BJ (cell line): ENCODE data around the gene CCDC88C. TPM values are rescaled to one million over a fixed set of nuclear protein-coding genes. Genes with fewer than 3 reads are reported as not detected.
"Not testable (repeated sequence)": the region's sequence is repeated elsewhere in the genome, so short reads cannot be mapped to it uniquely, and the experiment has no call there.

Experiments used
- CTCF ChIA-PET: fragments of 350-600 bp; formaldehyde crosslinking; extraction: SDS; loops from one replicate; lab custom pipeline; 2021; ENCODE audit warnings: antibody characterized with exemption, inconsistent platforms; lab: Yijun Ruan, JAX
- POLR2A ChIA-PET: fragments of 300-600 bp; sonication (Branson Sonifier 250); formaldehyde crosslinking; extraction: SDS; loops from one replicate; lab custom pipeline; 2021; ENCODE audit warnings: antibody characterized with exemption; lab: Charles Lee
- DNase-seq: peaks from one replicate; pipeline ENCODE4 v3.0.0-alpha.2; 2011; ENCODE audit warnings: low read depth
- H3K27me3 ChIP-seq: 2 replicates; pipeline ENCODE4 v1.6.0; 2011; ENCODE audit warnings: low read length; ENCODE audit not compliant: control insufficient read depth, insufficient read depth
- H3K36me3 ChIP-seq: 2 replicates; pipeline ENCODE4 v1.5.1; 2011; ENCODE audit warnings: low read length; ENCODE audit not compliant: control insufficient read depth, insufficient read depth
- H3K4me3 ChIP-seq: 2 replicates; pipeline ENCODE4 v1.5.1; 2011; ENCODE audit warnings: low read depth, mild to moderate bottlenecking, control low read depth, low read length
- CTCF ChIP-seq: IDR thresholded peaks from 2 replicates; pipeline ENCODE4 v1.5.1; 2011; ENCODE audit warnings: low read depth, mild to moderate bottlenecking, control low read depth, inconsistent platforms, low read length, moderate library complexity; ENCODE audit not compliant: insufficient read depth
- polyA plus RNA-seq: library from polyadenylated mRNA; depleted of rRNA; stranded (reverse); fragments of >200 nt; gene quantifications from 2 replicates; pipeline ENCODE4 v1.2.3, GENCODE V29; 2011

Gene CCDC88C
- polyA plus RNA-seq, 1 experiment, result not detected

- Histone ChIP-seq H3K27me3 (peaks cover 8% of the 10 kb centered on the region), H3K36me3 (no peaks in the 10 kb centered on the region), H3K4me3 (no peak overlapping the region)
- TF ChIP-seq CTCF, result no peak
- no peak for DNase-seq
- ChIA-PET CTCF (interaction anchor here (1.7 kb wide), 1 partner anchor 87 kb away, joined by 8 read pairs; no protein-coding TSS in a partner anchor), POLR2A (no interaction called here)
Observed at GRCh38 chr14:91410771-91411536, 6.7 kb downstream of the CCDC88C start.

- ChIA-PET CTCF (interaction anchor here (1.7 kb wide), 1 partner anchor 87 kb away, joined by 8 read pairs; no protein-coding TSS in a partner anchor), POLR2A (no interaction called here)
- H3K4me3 ChIP-seq, result no peak overlapping the region
- no peaks in the 10 kb centered on the region for H3K36me3 ChIP-seq
- TF ChIP-seq CTCF, result no peak
- no peak for DNase-seq
- H3K27me3 ChIP-seq, result peaks cover 6% of the 10 kb centered on the region
Observed at GRCh38 chr14:91409928-91410718, 7.5 kb downstream of the CCDC88C start.

GRCh38 chr14:91409240-91409639, 8.4 kb downstream of the CCDC88C start:
- H3K27me3 ChIP-seq, H3K36me3 ChIP-seq, CTCF ChIA-PET, H3K4me3 ChIP-seq, DNase-seq, POLR2A ChIA-PET: not testable (repeated sequence)

GRCh38 chr14:91406982-91407381, 10.6 kb downstream of the CCDC88C start:
- DNase-seq, result no peak
- Histone ChIP-seq H3K4me3 (no peak overlapping the region), H3K36me3 (no peaks in the 10 kb centered on the region), H3K27me3 (peaks cover 3% of the 10 kb centered on the region)
- TF ChIP-seq CTCF, result no peak
- ChIA-PET CTCF (no interaction called here), POLR2A (no interaction called here)

- CTCF ChIA-PET, result no interaction called here
- Histone ChIP-seq H3K4me3 (no peak overlapping the region), H3K36me3 (no peaks in the 10 kb centered on the region), H3K27me3 (peaks cover 3% of the 10 kb centered on the region)
- no peak for TF ChIP-seq CTCF
- POLR2A ChIA-PET, result no interaction called here
- no peak for DNase-seq
Observed at GRCh38 chr14:91406451-91406850, 11.2 kb downstream of the CCDC88C start.
